GM19193 (cell line): Measurements from ENCODE around the gene SLC16A9.

Experiments
- POLR2A ChIP-seq: IDR thresholded peaks from 4 replicates; pipeline ENCODE4 v1.6.1; 2011; ENCODE audit not compliant: insufficient read depth, insufficient read length; ENCODE audit errors: extremely low read depth

Gene SLC16A9

GRCh38 chr10:59694936-59695335 is 14.7 kb downstream of the SLC16A9 start:
- TF ChIP-seq POLR2A, result no peak

- TF ChIP-seq POLR2A, result no peak
These were observed 17.5 kb downstream of the SLC16A9 start for GRCh38 chr10:59692113-59692512.

GRCh38 chr10:59688921-59689351 is 20.7 kb downstream of the SLC16A9 start:
- no peak for TF ChIP-seq POLR2A

- TF ChIP-seq POLR2A, result no peak
These were observed 22.0 kb downstream of the SLC16A9 start for GRCh38 chr10:59687657-59688056.

- TF ChIP-seq POLR2A, result no peak
These were observed 25.6 kb downstream of the SLC16A9 start for GRCh38 chr10:59684006-59684405.

GRCh38 chr10:59682986-59683937 is 26.4 kb downstream of the SLC16A9 start:
- TF ChIP-seq POLR2A, result no peak

- no peak for TF ChIP-seq POLR2A
These were observed 29.5 kb downstream of the SLC16A9 start for GRCh38 chr10:59680199-59680598.

- no peak for TF ChIP-seq POLR2A
These were observed 30.8 kb downstream of the SLC16A9 start for GRCh38 chr10:59678884-59679301.

GRCh38 chr10:59677253-59677831 is 32.3 kb downstream of the SLC16A9 start:
- TF ChIP-seq POLR2A, result no peak

GRCh38 chr10:59675812-59676211 is 33.8 kb downstream of the SLC16A9 start:
- no peak for TF ChIP-seq POLR2A

GRCh38 chr10:59674215-59674836 is 35.3 kb downstream of the SLC16A9 start:
- no peak for TF ChIP-seq POLR2A

- TF ChIP-seq POLR2A, result no peak
These were observed 37.3 kb downstream of the SLC16A9 start for GRCh38 chr10:59672150-59672875.

- TF ChIP-seq POLR2A, result no peak
These were observed 39.4 kb downstream of the SLC16A9 start for GRCh38 chr10:59670269-59670668.

- no peak for TF ChIP-seq POLR2A
These were observed 41.6 kb downstream of the SLC16A9 start for GRCh38 chr10:59668096-59668495.

GRCh38 chr10:59666310-59666709 is 43.3 kb downstream of the SLC16A9 start:
- TF ChIP-seq POLR2A, result no peak
